GM19025 (cell line): ENCODE data around the gene CS.
A peak's percentile ranks its signal among the peaks of the same experiment; 100 is the strongest.
"Not testable (repeated sequence)": the region's sequence is repeated elsewhere in the genome, so short reads cannot be mapped to it uniquely, and the experiment has no call there.

Source experiments
- ATAC-seq: cut with Tn5 transposase; IDR thresholded peaks from one replicate; pipeline ENCODE4 v1.9.1; 2021; ENCODE audit warnings: mild to moderate bottlenecking, low read depth, moderate library complexity; ENCODE audit not compliant: unreplicated experiment

CS gene

GRCh38 chr12:56282579-56282978 is 17.6 kb downstream of the CS start:
- ATAC-seq: no peak

- no peak for ATAC-seq
Measured at GRCh38 chr12:56282030-56282429, 18.1 kb downstream of the CS start.

GRCh38 chr12:56280849-56281248 is 19.3 kb downstream of the CS start:
- ATAC-seq: no peak

GRCh38 chr12:56278905-56279304 is 21.2 kb downstream of the CS start:
- no peak for ATAC-seq

- no peak for ATAC-seq
Measured at GRCh38 chr12:56274299-56274698, 25.8 kb downstream of the CS start.

GRCh38 chr12:56272468-56272867 is 27.7 kb downstream of the CS start:
- ATAC-seq: not testable (repeated sequence)

GRCh38 chr12:56271031-56271430 is 29.1 kb downstream of the CS start:
- no peak for ATAC-seq

- peak; percentile 17 for ATAC-seq
Measured at GRCh38 chr12:56267443-56268071, 32.6 kb downstream of the CS start.

- peak; percentile 89 for ATAC-seq
Measured at GRCh38 chr12:56266693-56267442, 33.3 kb downstream of the CS start, which contains the start of gene COQ10A. TSS of gene COQ10A (plus strand) at chr12:56266942. CDS start at chr12:56267119, 177 bp downstream.

- ATAC-seq: not testable (repeated sequence)
Measured at GRCh38 chr12:56266068-56266692, 34.0 kb downstream of the CS start.

GRCh38 chr12:56262955-56263354 is 37.2 kb downstream of the CS start:
- ATAC-seq: not testable (repeated sequence)

- ATAC-seq: no peak
Measured at GRCh38 chr12:56261503-56262232, 38.5 kb downstream of the CS start.

- ATAC-seq: no peak
Measured at GRCh38 chr12:56260921-56261320, 39.2 kb downstream of the CS start.

- ATAC-seq: no peak
Measured at GRCh38 chr12:56260380-56260779, 39.8 kb downstream of the CS start.

- ATAC-seq: no peak
Measured at GRCh38 chr12:56258820-56259183, 41.3 kb downstream of the CS start.

GRCh38 chr12:56258068-56258819 is 41.9 kb downstream of the CS start, which contains the start of gene ANKRD52:
TSS of gene ANKRD52 (minus strand) at chr12:56258384. CDS start at chr12:56258269, 115 bp downstream.
- peak; percentile 95 for ATAC-seq

- no peak for ATAC-seq
Measured at GRCh38 chr12:56257491-56258067, 42.6 kb downstream of the CS start.

- ATAC-seq: no peak
Measured at GRCh38 chr12:56257071-56257470, 43.1 kb downstream of the CS start.

- ATAC-seq: no peak
Measured at GRCh38 chr12:56256326-56256960, 43.7 kb downstream of the CS start.
